HepG2 (cell line): ENCODE results near the gene PHRF1. TPM values are rescaled to one million over a fixed set of nuclear protein-coding genes. Genes with fewer than 3 reads are reported as not detected.
A peak's percentile ranks its signal among the peaks of the same experiment; 100 is the strongest.

ENCODE experiments used
- ATAC-seq: fragments of 200-7000 bp; cut with Tn5 transposase; 3 replicates; pipeline ENCODE4 v1.9.1; 2020; ENCODE audit warnings: mild to moderate bottlenecking, moderate library complexity
- BruUV-seq: library from RNA; stranded (reverse); fragments of 400-500 nt; replicated peaks from 2 replicates; lab custom pipeline; 2021; lab: Mats Ljungman, UMichigan
- CTCF ChIA-PET: fragments of 300-600 bp; formaldehyde crosslinking; extraction: SDS; loops from one replicate; lab custom pipeline; 2021; ENCODE audit warnings: low total read pairs, inconsistent platforms, low intra/inter-chr PET ratio; lab: Yijun Ruan, JAX
- POLR2A ChIA-PET: fragments of 350-600 bp; sonication (Branson Sonifier 250); formaldehyde crosslinking; loops from one replicate; lab custom pipeline; 2020; ENCODE audit warnings: antibody characterized with exemption, inconsistent platforms; lab: Yijun Ruan, JAX
- DNase-seq: peaks from one replicate; pipeline ENCODE4 v3.0.0-alpha.2; 2015; ENCODE audit warnings: low spot score
- FAIRE-seq: peaks from 3 replicates; lab custom pipeline; 2011; peaks lifted over from hg19 to GRCh38; lab: Jason Lieb, UNC
- H2AFZ ChIP-seq: one replicate; pipeline ENCODE4 v1.6.1; 2011; ENCODE audit warnings: low read length, inconsistent platforms
- H3K27ac ChIP-seq: fragments of 300-600 bp; 3 replicates; pipeline ENCODE4 v1.8.0; 2011; ENCODE audit warnings: mixed run types, mild to moderate bottlenecking, mixed read lengths, low read length, inconsistent platforms; ENCODE audit not compliant: insufficient read depth; ENCODE audit errors: extremely low read length
- H3K27me3 ChIP-seq, 2 experiments: fragments of 200-600 bp in 1 of 2; 2 replicates in 1 of 2; 3 replicates in 1 of 2; pipeline versions ENCODE4 v1.6.0 to v1.8.0; 2011; ENCODE audit warnings: low read length in 2 of 2, mild to moderate bottlenecking in 2 of 2, moderate library complexity in 2 of 2, inconsistent platforms in 1 of 2; ENCODE audit not compliant: insufficient read depth in 2 of 2, control insufficient read depth in 1 of 2
- H3K36me3 ChIP-seq, 2 experiments: fragments of 200-600 bp in 1 of 2; replicated peaks in 1 of 2; 2 replicates in 1 of 2; 3 replicates in 1 of 2; pipeline versions ENCODE4 v1.5.1 to v1.8.0; 2011; ENCODE audit warnings: low read length in 2 of 2, inconsistent platforms in 1 of 2; ENCODE audit not compliant: insufficient read depth in 2 of 2, control insufficient read depth in 1 of 2
- H3K4me1 ChIP-seq: 2 replicates; pipeline ENCODE4 v1.5.1; 2012; ENCODE audit warnings: low read length, inconsistent platforms; ENCODE audit not compliant: insufficient read depth
- H3K4me2 ChIP-seq: 2 replicates; pipeline ENCODE4 v1.6.0; 2011; ENCODE audit warnings: low read depth, low read length, inconsistent platforms
- H3K4me3 ChIP-seq, 3 experiments: fragments of 200-600 bp in 1 of 3; sonication (generic), shearing (Covaris generic) in 1 of 3; replicated peaks in 1 of 3; 2 replicates each; pipeline ENCODE4 v1.5.1; 2011 to 2016; ENCODE audit warnings: low read length in 3 of 3, inconsistent platforms in 2 of 3, low read depth in 2 of 3, mild to moderate bottlenecking in 2 of 3, control low read depth in 1 of 3, mixed read lengths in 1 of 3; ENCODE audit not compliant: insufficient read depth in 1 of 3
- H3K79me2 ChIP-seq: one replicate; pipeline ENCODE4 v1.6.1; 2011; ENCODE audit warnings: low read length, inconsistent platforms; ENCODE audit not compliant: insufficient read depth
- H3K9ac ChIP-seq: 2 replicates; pipeline ENCODE4 v1.6.0; 2011; ENCODE audit warnings: mild to moderate bottlenecking, low read depth, low read length, inconsistent platforms; ENCODE audit not compliant: insufficient read depth
- H3K9me3 ChIP-seq: 2 replicates; pipeline ENCODE4 v1.5.1; 2012; ENCODE audit warnings: mild to moderate bottlenecking, low read length
- H4K20me1 ChIP-seq: 2 replicates; pipeline ENCODE4 v1.6.0; 2011; ENCODE audit warnings: inconsistent platforms, mild to moderate bottlenecking, low read length, moderate library complexity; ENCODE audit not compliant: insufficient read depth
- CENPT ChIP-seq: sonication (generic); formaldehyde crosslinking; IDR thresholded peaks from 2 replicates; pipeline ENCODE4 v1.8.0; 2022; ENCODE audit warnings: low read depth, mild to moderate bottlenecking, moderate library complexity, missing genetic modification reagents
- NCOR1 ChIP-seq: fragments of 200-600 bp; sonication (generic); IDR thresholded peaks from 2 replicates; pipeline ENCODE4 v1.7.0; 2017; ENCODE audit warnings: antibody characterized with exemption, low read length, borderline replicate concordance
- NRL ChIP-seq: sonication (generic); formaldehyde crosslinking; IDR thresholded peaks from 2 replicates; pipeline ENCODE4 v1.5.0; 2020; ENCODE audit warnings: missing genetic modification reagents, mild to moderate bottlenecking, moderate library complexity, borderline replicate concordance
- ZNF83 ChIP-seq: sonication (generic); formaldehyde crosslinking; IDR thresholded peaks from 2 replicates; pipeline ENCODE4 v1.4.0; 2020; ENCODE audit warnings: missing genetic modification reagents, mild to moderate bottlenecking, borderline replicate concordance
- ZNF891 ChIP-seq: sonication (generic); formaldehyde crosslinking; IDR thresholded peaks from 2 replicates; pipeline ENCODE4 v1.5.0; 2020; ENCODE audit warnings: mild to moderate bottlenecking, missing genetic modification reagents
- WGBS: methylation state at CpG from one replicate; pipeline ENCODE4 v1.1.6; 2017; ENCODE audit warnings: low lambda C conversion rate; 5-methylcytosine and 5-hydroxymethylcytosine counted together
- in situ Hi-C: cut with HindIII; loops from 2 replicates; pipeline ENCODE4 v1.10.0; 2017; ENCODE audit warnings: low pct_unique_long_range_greater_than_20kb; ENCODE audit not compliant: extremely low pct_ligation_motif_present
- intact Hi-C: fragments of 100-400 bp; cut with micrococcal nuclease; formaldehyde crosslinking; loops from one replicate; pipeline ENCODE4 v1.10.0; 2022; ENCODE audit not compliant: unreplicated experiment
- polyA plus RNA-seq, 8 experiments: library from polyadenylated mRNA; depleted of rRNA in 3 of 8; stranded (reverse) in 7 of 8; unstranded in 1 of 8; fragments of >200 nt; fragmentation: Illumina TruSeq in 4 of 8; extraction: Trizol in 4 of 8; gene quantifications; 2 replicates each; pipeline versions ENCODE4 v1.2.1 to v1.2.3, GENCODE V29; 2011 to 2016; ENCODE audit warnings: low read depth in 4 of 8, missing spikeins in 1 of 8, mixed read lengths in 1 of 8; ENCODE audit not compliant: insufficient read depth in 1 of 8
- total RNA-seq, 5 experiments: library from RNA; depleted of rRNA; stranded (reverse); fragments of >200 nt; fragmentation: Illumina TruSeq; extraction: Trizol; gene quantifications; 2 replicates each; pipeline ENCODE4 v1.2.3, GENCODE V29; 2016; ENCODE audit warnings: low read depth in 1 of 5
- TF ChIP-seq, protein P1 (sequence below), 2 experiments: sonication (generic) in 1 of 2; formaldehyde crosslinking in 1 of 2; IDR thresholded peaks; 2 replicates each; pipeline versions ENCODE4 v1.4.0 to v1.6.1; 2018 to 2020; ENCODE audit warnings: missing genetic modification reagents in 2 of 2, borderline replicate concordance in 1 of 2, low read depth in 1 of 2, mild to moderate bottlenecking in 1 of 2, missing biosample characterization in 1 of 2
- TF ChIP-seq, protein P2 (sequence below): sonication (generic); formaldehyde crosslinking; IDR thresholded peaks from 2 replicates; pipeline ENCODE4 v1.5.0; 2020; ENCODE audit warnings: mild to moderate bottlenecking, missing genetic modification reagents, moderate library complexity

The PHRF1 gene
- total and polyA plus RNA-seq, 2 of the 13 experiments (the other 11 are each of a cell fraction or from before 2014, with no cell fraction given) = 8.2 to 16.7 TPM

DNA sequence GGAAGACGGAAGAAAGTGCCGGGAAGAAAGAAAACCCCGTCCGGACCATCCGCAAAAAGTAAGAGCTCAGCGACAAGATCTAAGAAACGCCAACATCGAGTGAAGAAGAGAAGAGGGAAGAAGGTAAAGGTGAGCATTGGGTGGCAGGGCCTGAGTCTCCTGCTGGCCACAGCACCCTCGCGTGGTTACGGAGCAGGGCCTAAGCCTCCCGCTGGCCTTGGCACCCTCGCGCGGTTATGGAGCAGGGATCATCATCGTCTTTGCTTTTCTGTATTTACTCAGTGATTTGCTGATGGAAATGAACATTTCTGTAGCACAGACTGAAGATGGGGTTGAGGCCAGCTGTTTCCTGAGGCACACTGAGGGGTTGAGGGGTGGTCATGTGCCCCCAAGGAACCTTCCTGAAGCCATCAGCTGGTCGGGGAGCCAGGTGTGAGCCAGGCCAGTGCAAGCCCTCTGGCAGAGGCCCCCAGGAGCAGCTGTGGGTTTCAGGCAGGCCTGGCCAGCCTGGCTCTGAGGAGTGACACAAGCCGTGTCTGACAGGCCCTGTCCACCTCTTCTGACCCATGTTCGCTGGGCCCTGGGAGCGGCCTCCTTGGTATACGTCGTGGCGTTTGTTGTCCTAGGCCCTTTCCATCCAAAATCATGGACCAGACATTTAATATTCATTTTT, 25.4 kb downstream of the PHRF1 start (continued):
- TF ChIP-seq, protein P1, sequence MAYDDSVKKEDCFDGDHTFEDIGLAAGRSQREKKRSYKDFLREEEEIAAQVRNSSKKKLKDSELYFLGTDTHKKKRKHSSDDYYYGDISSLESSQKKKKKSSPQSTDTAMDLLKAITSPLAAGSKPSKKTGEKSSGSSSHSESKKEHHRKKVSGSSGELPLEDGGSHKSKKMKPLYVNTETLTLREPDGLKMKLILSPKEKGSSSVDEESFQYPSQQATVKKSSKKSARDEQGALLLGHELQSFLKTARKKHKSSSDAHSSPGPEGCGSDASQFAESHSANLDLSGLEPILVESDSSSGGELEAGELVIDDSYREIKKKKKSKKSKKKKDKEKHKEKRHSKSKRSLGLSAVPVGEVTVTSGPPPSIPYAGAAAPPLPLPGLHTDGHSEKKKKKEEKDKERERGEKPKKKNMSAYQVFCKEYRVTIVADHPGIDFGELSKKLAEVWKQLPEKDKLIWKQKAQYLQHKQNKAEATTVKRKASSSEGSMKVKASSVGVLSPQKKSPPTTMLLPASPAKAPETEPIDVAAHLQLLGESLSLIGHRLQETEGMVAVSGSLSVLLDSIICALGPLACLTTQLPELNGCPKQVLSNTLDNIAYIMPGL (CRISPR knock-in tag; IDR thresholded peaks at IDR 0.05; ENCODE audit: borderline replicate concordance in 1 of 2, low read depth in 1 of 2) = no peak
- TF ChIP-seq CENPT = no peak
- TF ChIP-seq, protein P2, sequence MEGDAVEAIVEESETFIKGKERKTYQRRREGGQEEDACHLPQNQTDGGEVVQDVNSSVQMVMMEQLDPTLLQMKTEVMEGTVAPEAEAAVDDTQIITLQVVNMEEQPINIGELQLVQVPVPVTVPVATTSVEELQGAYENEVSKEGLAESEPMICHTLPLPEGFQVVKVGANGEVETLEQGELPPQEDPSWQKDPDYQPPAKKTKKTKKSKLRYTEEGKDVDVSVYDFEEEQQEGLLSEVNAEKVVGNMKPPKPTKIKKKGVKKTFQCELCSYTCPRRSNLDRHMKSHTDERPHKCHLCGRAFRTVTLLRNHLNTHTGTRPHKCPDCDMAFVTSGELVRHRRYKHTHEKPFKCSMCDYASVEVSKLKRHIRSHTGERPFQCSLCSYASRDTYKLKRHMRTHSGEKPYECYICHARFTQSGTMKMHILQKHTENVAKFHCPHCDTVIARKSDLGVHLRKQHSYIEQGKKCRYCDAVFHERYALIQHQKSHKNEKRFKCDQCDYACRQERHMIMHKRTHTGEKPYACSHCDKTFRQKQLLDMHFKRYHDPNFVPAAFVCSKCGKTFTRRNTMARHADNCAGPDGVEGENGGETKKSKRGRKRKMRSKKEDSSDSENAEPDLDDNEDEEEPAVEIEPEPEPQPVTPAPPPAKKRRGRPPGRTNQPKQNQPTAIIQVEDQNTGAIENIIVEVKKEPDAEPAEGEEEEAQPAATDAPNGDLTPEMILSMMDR (CRISPR knock-in tag) = 0 out of 2 replicates have a peak, but pooled peaks have one; percentile 11

DNA sequence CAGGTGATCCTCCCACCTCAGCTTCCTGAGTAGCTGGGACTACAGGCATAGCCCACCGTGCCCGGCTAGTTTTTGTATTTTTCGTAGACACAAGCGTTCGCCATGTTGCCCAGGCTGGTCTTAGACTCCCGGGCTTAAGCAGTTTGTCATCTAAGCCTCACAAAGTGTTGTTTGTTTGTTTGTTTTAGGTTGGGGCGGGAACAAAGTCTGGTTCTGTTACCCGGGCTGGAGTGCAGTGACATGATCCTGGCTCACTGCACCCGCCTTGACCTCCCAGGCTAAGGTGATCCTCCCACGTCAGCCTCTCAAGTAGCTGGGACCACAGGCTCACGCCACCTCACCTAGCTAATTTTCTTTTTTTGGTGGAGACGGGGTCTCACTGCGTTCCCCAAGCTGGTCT, 26.9 kb downstream of the PHRF1 start:
- Histone ChIP-seq H4K20me1 (0 out of 2 replicates have a peak, but pooled peaks cover 4% of the 10 kb centered on the region), H3K4me3 (no peak overlapping the region), H3K4me2 (no peak overlapping the region)
- WGBS = 94% methylated on average over 13 of the region's 13 CpGs
- TF ChIP-seq ZNF83 (CRISPR knock-in tag) (no peak), ZNF891 (CRISPR knock-in tag) (0 out of 2 replicates have a peak, but pooled peaks have one; percentile 39), NRL (0 out of 2 replicates have a peak, but pooled peaks have one; percentile 50), NCOR1 (no peak)
- TF ChIP-seq, all 625 proteins: peak for 2
- Histone ChIP-seq H3K9ac (no peak overlapping the region), H3K9me3 (no peaks in the 10 kb centered on the region), H3K27me3 (no peaks in the 10 kb centered on the region), H3K79me2 (no peaks in the 10 kb centered on the region), H3K36me3 (peaks cover 45 to 85% of the 10 kb centered on the region in 2 experiments), H3K4me1 (no peaks in the 10 kb centered on the region), H3K27ac (no peak overlapping the region), H2AFZ (no peak overlapping the region)
- no TSS peak for BruUV-seq
- ChIA-PET POLR2A (no interaction called here), CTCF (no interaction called here)
- no peak for DNase-seq
- no peak for ATAC-seq
- FAIRE-seq = no peak
- intact Hi-C loops = no loop called here
- in situ Hi-C loops = no loop called here
